GM12892 (cell line): Measurements from ENCODE around the gene GALNT9.
"Not testable (repeated sequence)": the region's sequence is repeated elsewhere in the genome, so short reads cannot be mapped to it uniquely, and the experiment has no call there.

Experiments used
- DNase-seq: peaks from one replicate; pipeline ENCODE4 v3.0.0; 2011; ENCODE audit not compliant: insufficient read length
- FAIRE-seq: peaks from 2 replicates; lab custom pipeline; 2011; peaks lifted over from hg19 to GRCh38; lab: Jason Lieb, UNC
- POLR2A ChIP-seq: IDR thresholded peaks from 2 replicates; pipeline ENCODE4 v1.6.1; 2011; ENCODE audit warnings: low read depth, low read length, control low read depth
- POLR2AphosphoS5 ChIP-seq: IDR thresholded peaks from 2 replicates; pipeline ENCODE4 v1.6.1; 2011; ENCODE audit warnings: low read depth, low read length, control low read depth
- TAF1 ChIP-seq: IDR thresholded peaks from 2 replicates; pipeline ENCODE4 v1.6.1; 2011; ENCODE audit warnings: low read depth, mild to moderate bottlenecking, control low read depth, low read length, borderline replicate concordance

Gene GALNT9

GRCh38 chr12:132364348-132364902, 35.0 kb upstream of the GALNT9 start:
- TF ChIP-seq TAF1 (no peak), POLR2A (no peak), POLR2AphosphoS5 (no peak)
- no peak for DNase-seq
- FAIRE-seq, result no peak

- TF ChIP-seq TAF1, result no peak
- no peak for TF ChIP-seq POLR2A
- TF ChIP-seq POLR2AphosphoS5, result no peak
- DNase-seq (no peak), FAIRE-seq (no peak)
Measured at GRCh38 chr12:132363661-132364347, 34.4 kb upstream of the GALNT9 start.

GRCh38 chr12:132362996-132363660, 33.7 kb upstream of the GALNT9 start:
- DNase-seq (no peak), FAIRE-seq (no peak)
- TF ChIP-seq POLR2AphosphoS5 (no peak), POLR2A (no peak), TAF1 (no peak)

GRCh38 chr12:132360906-132361777, 31.8 kb upstream of the GALNT9 start:
- TF ChIP-seq TAF1, result no peak
- TF ChIP-seq POLR2A, result no peak
- no peak for TF ChIP-seq POLR2AphosphoS5
- FAIRE-seq, result no peak

DNA sequence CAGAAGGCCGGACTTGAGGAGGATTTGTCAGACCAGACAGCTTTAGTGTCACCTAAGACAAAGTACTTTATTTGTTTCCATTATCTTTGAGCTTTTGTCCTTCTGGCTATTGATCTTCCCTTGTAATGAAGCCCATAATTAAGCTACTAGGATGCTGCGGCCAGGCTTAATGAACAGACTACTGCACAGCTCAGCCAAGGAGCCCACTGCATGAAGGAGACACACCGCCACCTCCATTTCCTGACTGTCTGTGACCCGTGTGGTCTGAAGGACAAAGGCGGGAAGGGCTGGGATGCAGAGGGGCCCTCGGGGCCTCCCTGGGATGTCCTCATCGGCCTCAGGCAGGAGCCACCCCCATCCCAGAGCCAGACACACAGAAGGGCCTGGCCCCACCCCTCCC, 31.0 kb upstream of the GALNT9 start:
- TF ChIP-seq POLR2AphosphoS5 (no peak), POLR2A (no peak), TAF1 (no peak)
- DNase-seq (no peak), FAIRE-seq (no peak)

More at GRCh38 chr12:132360906-132361777, 31.8 kb upstream of the GALNT9 start:
- no peak for DNase-seq

DNA sequence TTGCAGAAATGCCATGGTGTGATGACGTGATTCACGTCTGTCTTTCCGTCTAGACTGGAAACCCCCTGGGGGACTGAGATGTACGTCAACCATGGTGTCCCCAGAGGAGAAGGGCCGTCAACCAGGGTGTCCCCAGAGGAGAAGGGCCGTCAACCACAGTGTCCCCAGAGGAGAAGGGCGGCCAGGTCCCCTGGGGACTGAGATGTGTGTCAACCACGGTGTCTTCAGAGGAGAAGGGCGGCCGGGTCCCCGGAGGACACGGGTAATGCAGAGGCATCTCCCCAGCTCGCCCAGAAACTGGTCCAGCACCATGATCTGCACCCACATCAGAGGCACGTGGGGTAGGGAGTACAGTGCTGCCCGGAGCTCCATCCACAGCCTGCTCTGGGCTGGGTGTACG, 30.6 kb upstream of the GALNT9 start:
- DNase-seq, result no peak
- FAIRE-seq, result no peak
- no peak for TF ChIP-seq POLR2A
- TF ChIP-seq TAF1, result no peak
- no peak for TF ChIP-seq POLR2AphosphoS5

GRCh38 chr12:132359551-132359950, 30.2 kb upstream of the GALNT9 start:
- no peak for TF ChIP-seq POLR2A
- no peak for TF ChIP-seq POLR2AphosphoS5
- no peak for TF ChIP-seq TAF1
- no peak for FAIRE-seq
- DNase-seq, result no peak

GRCh38 chr12:132358241-132359225, 29.1 kb upstream of the GALNT9 start:
- DNase-seq, FAIRE-seq: not testable (repeated sequence)

- DNase-seq (no peak), FAIRE-seq (no peak)
- TF ChIP-seq TAF1 (no peak), POLR2AphosphoS5 (no peak), POLR2A (no peak)
Measured at GRCh38 chr12:132357623-132358186, 28.3 kb upstream of the GALNT9 start.
